MM.1S (cell line): Measurements from ENCODE around the gene TTC33.

Source experiments
- EZH2 ChIP-seq: fragments of 300-600 bp; sonication (generic); optimal IDR thresholded peaks from 2 replicates; pipeline ENCODE3; 2017; ENCODE audit warnings: low read depth, mild to moderate bottlenecking, antibody characterized with exemption, low read length, mixed read lengths
- EZH2phosphoT487 ChIP-seq: fragments of 300-600 bp; sonication (generic); IDR thresholded peaks from 2 replicates; pipeline ENCODE4 v1.6.1; 2018; ENCODE audit warnings: antibody characterized with exemption, low read length
- TF ChIP-seq, protein P1 (sequence below): fragments of 300-600 bp; sonication (generic); IDR thresholded peaks from 2 replicates; pipeline ENCODE4 v1.5.1; 2016; ENCODE audit warnings: antibody characterized with exemption, low read length, mixed read lengths

DNA sequence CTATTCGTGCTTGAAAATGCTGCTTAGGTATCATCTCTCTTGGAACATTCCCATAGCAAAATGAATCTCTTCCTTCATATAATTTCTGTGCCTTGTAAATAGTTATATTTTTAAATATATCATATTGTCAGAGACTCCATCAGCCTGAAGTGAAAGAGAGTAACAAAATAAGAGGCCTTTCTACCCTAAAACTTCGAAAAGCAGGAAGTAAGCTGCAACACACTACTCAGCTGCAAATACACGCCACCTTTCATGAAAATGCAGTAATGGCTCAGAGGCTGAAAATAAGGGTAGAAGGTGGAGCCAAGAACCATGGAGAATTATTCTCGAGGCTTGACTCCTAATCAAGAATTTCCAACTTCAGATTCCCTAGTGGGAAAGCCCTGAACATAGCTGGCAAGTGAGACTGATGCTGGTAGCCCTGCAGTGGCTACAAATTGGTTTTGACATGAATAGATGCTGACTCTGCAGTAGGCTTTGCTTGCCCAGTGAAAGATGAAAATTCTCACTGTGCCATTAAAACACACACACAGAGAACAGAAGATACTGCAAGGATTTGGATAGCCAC is 106.2 kb downstream of the TTC33 start:
- TF ChIP-seq EZH2phosphoT487 (no peak), EZH2 (no peak)
- TF ChIP-seq, protein P1, sequence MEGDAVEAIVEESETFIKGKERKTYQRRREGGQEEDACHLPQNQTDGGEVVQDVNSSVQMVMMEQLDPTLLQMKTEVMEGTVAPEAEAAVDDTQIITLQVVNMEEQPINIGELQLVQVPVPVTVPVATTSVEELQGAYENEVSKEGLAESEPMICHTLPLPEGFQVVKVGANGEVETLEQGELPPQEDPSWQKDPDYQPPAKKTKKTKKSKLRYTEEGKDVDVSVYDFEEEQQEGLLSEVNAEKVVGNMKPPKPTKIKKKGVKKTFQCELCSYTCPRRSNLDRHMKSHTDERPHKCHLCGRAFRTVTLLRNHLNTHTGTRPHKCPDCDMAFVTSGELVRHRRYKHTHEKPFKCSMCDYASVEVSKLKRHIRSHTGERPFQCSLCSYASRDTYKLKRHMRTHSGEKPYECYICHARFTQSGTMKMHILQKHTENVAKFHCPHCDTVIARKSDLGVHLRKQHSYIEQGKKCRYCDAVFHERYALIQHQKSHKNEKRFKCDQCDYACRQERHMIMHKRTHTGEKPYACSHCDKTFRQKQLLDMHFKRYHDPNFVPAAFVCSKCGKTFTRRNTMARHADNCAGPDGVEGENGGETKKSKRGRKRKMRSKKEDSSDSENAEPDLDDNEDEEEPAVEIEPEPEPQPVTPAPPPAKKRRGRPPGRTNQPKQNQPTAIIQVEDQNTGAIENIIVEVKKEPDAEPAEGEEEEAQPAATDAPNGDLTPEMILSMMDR, result no peak
